NOMO-1 treated with dmso at 0.1 percent for 144 hours (cell line): ENCODE measurements around the gene CHCHD4.

Experiments used
- DNase-seq: peaks from one replicate; lab custom pipeline; 2025; ENCODE audit not compliant: unreplicated experiment; lab: John Stamatoyannopoulos, UW

The CHCHD4 gene

GRCh38 chr3:14124615-14125192, at the start of gene CHCHD4, which contains the start of gene TMEM43:
TSS of gene CHCHD4 (minus strand) at chr3:14124870. CDS start at chr3:14124676, 194 bp downstream.
TSS of gene TMEM43 (plus strand) at chr3:14125052. CDS start at chr3:14125194, 142 bp downstream.
- DNase-seq, result peak; percentile 94

- DNase-seq, result no peak
Observed at GRCh38 chr3:14172496-14172895, 47.8 kb upstream of the CHCHD4 start.

- no peak for DNase-seq
Observed at GRCh38 chr3:14170531-14171159, 46.0 kb upstream of the CHCHD4 start.

GRCh38 chr3:14169871-14170270, 45.2 kb upstream of the CHCHD4 start:
- DNase-seq, result no peak

- DNase-seq, result no peak
Observed at GRCh38 chr3:14169435-14169834, 44.8 kb upstream of the CHCHD4 start.

- no peak for DNase-seq
Observed at GRCh38 chr3:14166877-14167603, 42.4 kb upstream of the CHCHD4 start.

- no peak for DNase-seq
Observed at GRCh38 chr3:14162178-14162577, 37.5 kb upstream of the CHCHD4 start.

- no peak for DNase-seq
Observed at GRCh38 chr3:14161282-14161681, 36.6 kb upstream of the CHCHD4 start.

GRCh38 chr3:14159426-14159825, 34.8 kb upstream of the CHCHD4 start:
- no peak for DNase-seq

GRCh38 chr3:14158370-14158769, 33.7 kb upstream of the CHCHD4 start:
- DNase-seq, result no peak

- no peak for DNase-seq
Observed at GRCh38 chr3:14157951-14158350, 33.3 kb upstream of the CHCHD4 start.

GRCh38 chr3:14156843-14157561, 32.3 kb upstream of the CHCHD4 start:
- DNase-seq, result no peak

GRCh38 chr3:14156201-14156600, 31.5 kb upstream of the CHCHD4 start:
- DNase-seq, result no peak

- DNase-seq, result no peak
Observed at GRCh38 chr3:14154895-14155440, 30.3 kb upstream of the CHCHD4 start.

- DNase-seq, result no peak
Observed at GRCh38 chr3:14154276-14154675, 29.6 kb upstream of the CHCHD4 start.

- no peak for DNase-seq
Observed at GRCh38 chr3:14153663-14154062, 29.0 kb upstream of the CHCHD4 start.

- DNase-seq, result no peak
Observed at GRCh38 chr3:14152963-14153355, 28.3 kb upstream of the CHCHD4 start.

GRCh38 chr3:14152233-14152962, 27.7 kb upstream of the CHCHD4 start:
- no peak for DNase-seq

GRCh38 chr3:14151471-14152083, 26.9 kb upstream of the CHCHD4 start:
- no peak for DNase-seq
